Activated effector memory CD4-positive, alpha-beta T cell treated with Interleukin-2 at 50 U/mL for 16 hours (primary cell): ENCODE results near the gene NEFH.
"Not testable (repeated sequence)": the region's sequence is repeated elsewhere in the genome, so short reads cannot be mapped to it uniquely, and the experiment has no call there.

ENCODE experiments used
- DNase-seq: peaks from one replicate; pipeline ENCODE4 v3.0.0-alpha.2; 2020

NEFH gene

GRCh38 chr22:29479417-29480261 is at the start of gene NEFH:
TSS of gene NEFH (plus strand) at chr22:29480218. CDS start at chr22:29480263, 45 bp downstream.
- no peak for DNase-seq

- DNase-seq, result no peak
These were observed 48.0 kb upstream of the NEFH start for GRCh38 chr22:29431986-29432385.

DNA sequence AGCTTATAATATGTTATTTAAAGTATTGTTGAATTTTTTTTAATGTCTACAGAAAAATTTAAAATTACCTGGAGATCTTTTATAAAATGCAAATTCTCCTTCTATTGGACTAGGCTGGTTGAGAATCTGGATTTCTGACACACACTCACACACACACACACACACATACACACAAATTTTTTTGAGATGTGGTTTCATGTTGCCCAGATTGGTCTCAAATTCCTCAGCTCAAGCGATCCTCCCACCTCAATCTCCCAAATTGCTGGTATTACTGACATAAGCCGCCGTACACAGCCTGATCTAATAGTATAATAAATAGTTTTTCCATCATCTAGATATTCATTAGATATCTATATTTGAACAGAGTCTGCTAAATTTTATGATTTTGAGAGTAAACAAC is 46.2 kb upstream of the NEFH start:
- no peak for DNase-seq

DNA sequence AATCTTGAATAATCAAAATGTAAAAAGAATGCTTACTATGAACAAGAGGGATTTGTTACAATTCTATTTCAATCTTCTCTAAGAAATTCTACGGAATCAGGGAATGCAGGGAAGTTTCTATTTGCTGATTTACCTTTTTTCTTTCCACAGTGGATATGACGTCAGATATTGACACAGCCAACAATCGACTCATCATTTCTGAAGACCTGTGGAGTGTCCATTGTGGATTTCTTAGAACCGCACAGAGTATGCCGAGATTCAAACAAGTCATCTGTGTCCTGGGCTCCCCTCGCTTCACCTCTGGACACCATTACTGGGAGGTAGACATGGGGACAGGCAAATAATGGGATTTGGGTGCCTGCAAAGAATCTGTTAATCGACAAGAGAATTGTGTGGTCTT is 45.7 kb upstream of the NEFH start:
- no peak for DNase-seq

- no peak for DNase-seq
These were observed 44.5 kb upstream of the NEFH start for GRCh38 chr22:29435236-29436136.

DNA sequence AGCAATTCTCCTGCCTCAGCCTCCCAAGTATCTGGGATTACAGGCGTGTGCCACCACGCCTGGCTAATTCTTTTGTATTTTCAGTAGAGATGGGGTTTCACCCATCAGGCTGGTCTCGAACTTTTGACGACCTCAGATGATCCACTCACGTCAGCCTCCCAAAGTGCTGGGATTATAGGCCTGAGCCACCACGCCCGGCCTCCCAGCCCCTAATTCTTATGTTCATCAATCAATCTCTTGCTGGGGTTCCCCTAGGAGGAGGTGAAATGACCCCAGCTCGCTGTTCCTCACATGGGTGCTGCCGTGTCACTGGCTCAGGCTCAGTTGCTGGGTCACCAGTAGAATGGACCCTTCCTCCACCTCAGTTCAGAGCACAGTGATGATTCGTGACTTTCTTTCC is 41.7 kb upstream of the NEFH start, which contains the start of gene RFPL1:
Gene RFPL1 (plus strand): TSS at position 301 of the 400 bp plus-strand sequence.
- DNase-seq, result not testable (repeated sequence)

- no peak for DNase-seq
These were observed 37.0 kb upstream of the NEFH start for GRCh38 chr22:29442976-29443375.

GRCh38 chr22:29443452-29443851 is 36.6 kb upstream of the NEFH start:
- DNase-seq, result no peak

GRCh38 chr22:29443861-29444792 is 35.9 kb upstream of the NEFH start:
- DNase-seq, result no peak

DNA sequence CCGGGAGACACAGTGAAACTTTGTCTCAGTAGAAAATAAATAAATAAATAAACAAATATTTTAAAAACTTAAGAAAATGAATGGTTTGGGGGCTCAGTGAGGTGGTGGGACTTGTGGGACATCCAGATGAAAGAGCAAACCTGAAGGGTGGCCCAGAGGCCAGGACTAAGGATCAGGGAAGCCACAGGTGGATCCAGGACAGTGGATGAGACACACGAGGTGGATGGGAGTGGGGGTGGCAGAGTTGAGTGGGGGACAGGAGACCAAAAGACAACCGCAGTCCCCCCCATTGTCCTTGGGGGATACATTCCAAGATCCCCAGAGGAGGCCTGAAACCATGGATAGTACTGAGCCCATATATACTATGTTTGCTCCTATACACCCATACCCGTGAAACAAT is 34.5 kb upstream of the NEFH start:
- no peak for DNase-seq

DNA sequence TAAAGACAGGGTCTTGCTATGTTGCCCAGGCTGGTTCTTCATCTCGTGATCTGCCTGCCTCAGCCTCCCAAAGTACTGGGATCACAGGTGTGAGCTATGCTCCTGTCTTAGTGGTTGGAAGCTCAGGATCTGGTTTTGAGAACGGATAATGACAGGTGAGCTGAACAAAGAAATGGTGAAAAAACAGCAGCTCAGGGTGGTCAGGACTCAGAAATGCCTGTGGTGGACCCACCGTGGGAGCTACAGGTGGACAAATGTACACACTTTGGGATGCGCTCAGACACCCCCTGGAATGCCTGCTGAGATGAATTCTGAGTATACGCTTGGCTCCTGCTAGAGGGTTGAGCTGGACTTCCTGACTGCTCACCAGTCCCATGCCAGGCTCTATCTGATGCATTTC is 32.1 kb upstream of the NEFH start:
- no peak for DNase-seq

- DNase-seq, result no peak
These were observed 30.6 kb upstream of the NEFH start for GRCh38 chr22:29449296-29449875.

- DNase-seq, result no peak
These were observed 29.8 kb upstream of the NEFH start for GRCh38 chr22:29450222-29450621.

GRCh38 chr22:29451863-29452262 is 28.2 kb upstream of the NEFH start:
- no peak for DNase-seq

DNA sequence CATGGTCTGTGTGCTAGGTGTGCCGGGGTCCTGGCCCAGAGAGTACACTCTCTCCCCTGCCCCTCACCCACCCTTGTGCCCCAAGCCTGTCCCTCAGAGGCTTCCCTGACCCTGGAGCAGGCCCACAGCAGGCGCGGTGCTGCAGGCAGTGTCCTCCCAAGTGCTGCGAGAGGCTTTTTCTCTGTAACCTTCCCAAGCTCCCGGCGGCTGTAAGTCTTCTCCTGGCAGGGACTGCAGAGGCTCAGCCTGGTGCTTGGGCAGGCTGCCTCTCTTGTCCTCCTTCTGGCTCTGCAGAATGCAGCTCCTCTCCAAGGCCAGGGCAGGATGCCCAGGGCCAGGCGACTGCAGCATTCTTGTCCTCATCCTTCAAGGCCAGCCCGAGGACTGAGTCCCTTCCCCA is 25.7 kb upstream of the NEFH start:
- DNase-seq, result no peak

DNA sequence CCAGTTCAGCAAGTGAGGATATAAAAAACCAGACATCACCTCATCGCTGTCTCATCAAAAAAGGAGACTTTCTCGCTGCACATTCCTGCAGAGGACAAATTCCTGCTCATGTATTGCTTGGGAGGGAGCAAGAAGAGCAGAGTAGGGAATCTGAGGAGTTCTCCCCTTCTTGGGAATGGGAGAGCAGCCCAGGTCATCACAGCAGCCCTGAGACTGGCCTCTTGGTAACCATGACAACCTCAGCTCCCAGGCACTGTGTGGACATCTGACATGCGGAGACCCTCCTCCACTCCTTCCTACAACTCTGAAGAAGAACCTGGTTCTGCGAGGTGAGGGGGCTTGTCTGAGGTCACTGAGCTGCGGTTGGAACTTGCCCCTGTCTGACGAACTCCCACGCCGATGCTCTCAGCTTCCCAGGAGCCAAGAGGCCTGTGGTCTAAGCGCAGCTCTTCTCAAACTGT is 23.8 kb upstream of the NEFH start:
- DNase-seq, result no peak

GRCh38 chr22:29457730-29458129 is 22.3 kb upstream of the NEFH start:
- DNase-seq, result no peak

DNA sequence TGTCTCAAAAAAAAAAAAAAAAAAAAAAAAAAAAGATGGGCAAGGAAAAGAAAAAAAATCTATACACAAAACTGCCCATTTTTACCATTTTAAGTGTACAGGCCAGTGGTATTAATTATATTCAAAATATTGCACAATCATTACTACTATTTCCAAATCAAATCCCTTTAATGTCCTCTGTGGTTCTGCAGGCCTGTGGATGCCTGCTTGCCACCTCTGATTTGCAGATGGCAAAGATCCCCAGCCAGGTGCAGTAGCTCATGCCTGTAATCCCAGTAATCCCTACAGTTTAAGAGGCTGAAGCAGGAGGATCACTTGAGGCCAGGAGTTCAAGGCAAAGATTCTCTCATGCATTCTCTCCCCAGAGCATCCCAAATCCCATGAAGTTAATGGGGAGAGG is 21.5 kb upstream of the NEFH start:
- DNase-seq, result no peak

DNA sequence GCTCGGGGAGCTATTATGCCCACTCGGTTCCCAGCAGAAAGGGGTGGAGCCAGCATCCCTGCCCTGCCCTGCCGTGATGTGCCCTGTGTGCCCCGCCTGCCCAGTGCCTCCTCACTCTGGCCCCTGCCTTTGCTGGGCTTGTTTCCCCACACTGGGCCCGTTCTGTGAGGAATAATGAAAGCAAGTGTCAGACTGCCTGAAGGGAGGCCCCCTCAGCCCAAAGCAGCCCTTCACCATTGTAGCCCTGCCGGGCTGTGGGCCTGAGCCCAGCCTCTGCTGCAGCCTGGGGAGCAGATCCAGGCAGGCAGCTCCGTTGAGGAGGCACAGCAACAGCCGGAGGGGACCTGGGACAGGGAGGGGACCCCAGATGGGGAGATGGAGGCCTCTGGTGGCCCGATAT is 20.2 kb upstream of the NEFH start:
- no peak for DNase-seq

DNA sequence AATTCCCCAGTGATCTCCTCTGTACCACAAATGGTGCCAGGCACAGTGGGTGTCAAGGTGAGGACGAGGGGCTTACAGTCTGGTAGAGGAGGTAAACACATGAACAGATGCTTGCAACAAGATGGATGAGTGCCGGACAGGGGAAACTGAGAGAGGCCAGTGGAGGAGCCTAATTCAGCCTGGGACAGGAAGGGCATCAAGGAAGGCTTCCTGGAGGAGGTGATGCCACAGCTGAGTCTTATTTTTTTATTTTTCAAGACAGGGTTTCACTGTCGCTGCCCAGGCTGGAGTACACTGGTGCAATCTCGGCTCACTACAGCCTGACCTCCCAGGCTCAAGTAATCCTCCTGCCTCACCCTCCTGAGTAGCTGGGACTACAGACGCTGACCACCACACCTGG is 18.8 kb upstream of the NEFH start:
- DNase-seq, result no peak

DNA sequence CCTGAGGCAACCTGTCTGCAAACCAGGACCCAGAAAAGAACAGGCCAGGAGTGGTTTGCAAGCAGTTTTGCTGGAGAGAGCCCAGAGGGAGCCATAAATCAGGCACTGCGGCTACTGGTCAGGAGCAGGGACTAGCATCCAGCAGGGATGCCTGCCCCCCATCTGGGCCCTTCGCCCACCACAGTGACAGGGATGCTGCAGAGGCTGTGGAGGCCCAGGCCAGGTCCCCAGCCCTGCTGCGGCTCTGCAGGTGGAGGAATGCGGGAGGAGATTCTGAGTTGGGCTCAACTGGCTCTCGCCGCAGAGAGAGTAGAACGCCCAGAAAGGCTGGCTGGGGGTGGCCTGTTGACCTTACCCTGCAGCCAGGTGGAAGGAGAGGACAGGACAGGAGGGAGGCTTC is 16.4 kb upstream of the NEFH start:
- no peak for DNase-seq

DNA sequence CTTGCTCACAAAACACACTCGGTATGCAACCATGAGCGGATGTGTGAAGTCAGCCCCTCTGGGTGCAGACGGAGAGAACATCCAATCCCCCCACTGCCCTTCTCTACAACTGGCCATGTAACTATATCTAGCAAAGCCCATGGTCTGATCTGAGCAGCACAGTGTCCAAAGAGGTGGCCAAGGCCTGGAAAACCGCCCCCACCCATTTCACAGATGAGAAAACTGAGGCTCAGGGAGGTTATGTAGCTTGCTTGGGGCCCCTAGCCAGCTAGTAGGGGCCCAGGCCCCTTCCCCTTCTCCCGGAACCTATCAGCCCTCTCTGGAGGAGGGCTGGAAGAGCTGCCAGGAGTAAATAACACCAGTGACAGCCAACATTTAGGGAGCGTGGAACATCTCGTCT is 15.4 kb upstream of the NEFH start:
- DNase-seq, result no peak
